Upper lobe of left lung (tissue), 6 donors: ENCODE measurements around the gene NEK10. TPM values are rescaled to one million over a fixed set of nuclear protein-coding genes. Genes with fewer than 3 reads are reported as not detected.

Source experiments
- ATAC-seq, 2 donors: fragments of 200-7000 bp; cut with Tn5 transposase; one replicate each; pipeline ENCODE4 v1.9.1; 2022; ENCODE audit warnings: mild to moderate bottlenecking in 2 of 2, moderate library complexity in 2 of 2; ENCODE audit not compliant: low FRiP score in 2 of 2
- DNase-seq, 2 donors: peaks; one replicate each; pipeline ENCODE4 v3.0.0-alpha.2; 2019 to 2020
- H3K27ac ChIP-seq, 4 donors: fragments of 200-600 bp; sonication (generic); one replicate each; pipeline ENCODE4 v1.5.1; 2016 to 2019
- H3K27me3 ChIP-seq, 4 donors: fragments of 200-600 bp; sonication (generic); one replicate each; pipeline ENCODE4 v1.5.1; 2017 to 2019
- H3K36me3 ChIP-seq, 4 donors: fragments of 200-600 bp; sonication (generic); one replicate each; pipeline ENCODE4 v1.5.1; 2016 to 2019
- H3K4me1 ChIP-seq, 4 donors: fragments of 200-600 bp; sonication (generic); one replicate each; pipeline ENCODE4 v1.5.1; 2018 to 2019
- H3K4me3 ChIP-seq, 4 donors: fragments of 200-600 bp; sonication (generic); one replicate each; pipeline ENCODE4 v1.5.1; 2017 to 2019; ENCODE audit warnings: mild to moderate bottlenecking in 2 of 4, moderate library complexity in 1 of 4
- H3K9me3 ChIP-seq, 4 donors: fragments of 200-600 bp; sonication (generic); one replicate each; pipeline ENCODE4 v1.5.1; 2018 to 2019
- CTCF ChIP-seq, 6 experiments: fragments of 450-650 bp in 4 of 6; fragments of 200-600 bp in 2 of 6; sonication (generic) in 2 of 6; IDR thresholded peaks; one replicate each; pipeline ENCODE4 v1.5.1; 2016 to 2019; ENCODE audit warnings: antibody characterized with exemption in 6 of 6
- EP300 ChIP-seq, 4 donors: sonication (generic); formaldehyde crosslinking; IDR thresholded peaks; one replicate each; pipeline ENCODE4 v1.5.1; 2017; ENCODE audit warnings: antibody characterized with exemption in 4 of 4, control low read depth in 2 of 4
- POLR2A ChIP-seq, 4 donors: fragments of 450-650 bp; IDR thresholded peaks; one replicate each; pipeline ENCODE4 v1.5.1; 2016 to 2017; ENCODE audit warnings: antibody characterized with exemption in 4 of 4, mild to moderate bottlenecking in 2 of 4
- POLR2AphosphoS5 ChIP-seq, 2 donors: sonication (generic); formaldehyde crosslinking; IDR thresholded peaks; one replicate each; pipeline ENCODE4 v1.5.1; 2017; ENCODE audit warnings: antibody characterized with exemption in 2 of 2
- WGBS, 2 donors: methylation state at CpG; one replicate each; pipeline ENCODE4 v1.1.5; 2017 to 2018; 5-methylcytosine and 5-hydroxymethylcytosine counted together
- total RNA-seq, 6 donors: library from RNA; depleted of rRNA in 4 of 6; stranded (reverse); fragments of >200 nt in 4 of 6; gene quantifications; one replicate each; pipeline versions ENCODE4 v1.1.0 to v1.2.1, GENCODE V29; 2016 to 2021
- donor health status: DM: no; HTN: no; CAD: no; lungs with moderate emphysema.
- donor health status: DM: no; HTN: yes; CAD: no; lungs with severe emphysema.

NEK10 gene
- total RNA-seq, 6 donors from 2014 or later: 0.29 to 85.3 (median 12.1) TPM

GRCh38 chr3:27357665-27358258, 11.4 kb downstream of the NEK10 start:
- 18 to 40% methylated on average over 1 of the region's 1 CpG for whole genome bisulfite sequencing, 2 donors
- peak; percentile 77 to 84 for ATAC-seq
- no peaks in the 10 kb centered on the region for H3K27me3 ChIP-seq
- no peaks in the 10 kb centered on the region for H3K9me3 ChIP-seq
- peak in 1 of 2 donors; percentile 58 for DNase-seq
- H3K4me3 ChIP-seq: no peak overlapping the region
- no peaks in the 10 kb centered on the region for H3K36me3 ChIP-seq
- H3K27ac ChIP-seq: no peak overlapping the region
- peaks cover 18 to 30% (median 22%) of the 10 kb centered on the region in 4 donors for H3K4me1 ChIP-seq
- no peak for TF ChIP-seq EP300 (IDR thresholded peaks at IDR 0.05)
- TF ChIP-seq CTCF (IDR thresholded peaks at IDR 0.05): peak; percentile 32 to 55 (median 43)
- no peak for TF ChIP-seq POLR2A (IDR thresholded peaks at IDR 0.05)

GRCh38 chr3:27356976-27357375, 12.2 kb downstream of the NEK10 start:
- WGBS, 2 donors: 73% methylated on average over 3 of the region's 3 CpGs
- H3K4me1 ChIP-seq: peaks cover 18 to 30% (median 22%) of the 10 kb centered on the region in 4 donors
- H3K27me3 ChIP-seq: no peaks in the 10 kb centered on the region

GRCh38 chr3:27354588-27355203, 14.5 kb downstream of the NEK10 start:
- peak overlapping the region in 2 of 4 donors; percentile 8 to 23 for H3K27ac ChIP-seq
- no peaks in the 10 kb centered on the region for H3K9me3 ChIP-seq
- H3K36me3 ChIP-seq: no peaks in the 10 kb centered on the region
- no peak for DNase-seq
- peaks cover 8 to 24% (median 16%) of the 10 kb centered on the region in 4 donors for H3K4me1 ChIP-seq
- no peaks in the 10 kb centered on the region for H3K27me3 ChIP-seq
- H3K4me3 ChIP-seq: no peak overlapping the region
- TF ChIP-seq POLR2AphosphoS5 (IDR thresholded peaks at IDR 0.05) (no peak), EP300 (IDR thresholded peaks at IDR 0.05) (no peak), CTCF (IDR thresholded peaks at IDR 0.05) (no peak), POLR2A (IDR thresholded peaks at IDR 0.05) (no peak)
- WGBS, 2 donors: 81 to 82% methylated on average over 4 of the region's 4 CpGs
- no peak for ATAC-seq

More at GRCh38 chr3:27356976-27357375, 12.2 kb downstream of the NEK10 start:
- DNase-seq: no peak
- H3K4me3 ChIP-seq: no peak overlapping the region
- no peaks in the 10 kb centered on the region for H3K9me3 ChIP-seq
- H3K36me3 ChIP-seq: no peaks in the 10 kb centered on the region
- no peak for ATAC-seq
- H3K27ac ChIP-seq: no peak overlapping the region
- TF ChIP-seq EP300 (IDR thresholded peaks at IDR 0.05) (no peak), CTCF (IDR thresholded peaks at IDR 0.05) (no peak), POLR2A (IDR thresholded peaks at IDR 0.05) (no peak), POLR2AphosphoS5 (IDR thresholded peaks at IDR 0.05) (no peak)

GRCh38 chr3:27354161-27354560, 15.0 kb downstream of the NEK10 start:
- ATAC-seq (no peak), DNase-seq (no peak)
- Histone ChIP-seq H3K4me1 (peaks cover 7 to 20% (median 14%) of the 10 kb centered on the region in 4 donors), H3K9me3 (no peaks in the 10 kb centered on the region), H3K27ac (peak overlapping the region in 1 of 4 donors; percentile 23), H3K4me3 (no peak overlapping the region), H3K27me3 (no peaks in the 10 kb centered on the region), H3K36me3 (no peaks in the 10 kb centered on the region)
- 62 to 63% methylated on average over 5 of the region's 5 CpGs for WGBS, 2 donors
- no peak for TF ChIP-seq POLR2A (IDR thresholded peaks at IDR 0.05)
- TF ChIP-seq CTCF (IDR thresholded peaks at IDR 0.05): no peak
- no peak for TF ChIP-seq POLR2AphosphoS5 (IDR thresholded peaks at IDR 0.05)
- TF ChIP-seq EP300 (IDR thresholded peaks at IDR 0.05): no peak
